Glutamatergic neuron (in vitro differentiated cells): Measurements from ENCODE around the gene SMAD3. TPM values are rescaled to one million over a fixed set of nuclear protein-coding genes. Genes with fewer than 3 reads are reported as not detected.

Experiments
- DNase-seq: peaks from one replicate; pipeline ENCODE4 v3.0.0; 2022
- H3K27ac Mint-ChIP-seq: one replicate; pipeline ENCODE4 v1.8.0; 2020; ENCODE audit warnings: mild to moderate bottlenecking, mixed read lengths, inconsistent platforms; ENCODE audit not compliant: unreplicated experiment
- H3K27me3 Mint-ChIP-seq: one replicate; pipeline ENCODE4 v1.8.0; 2020; ENCODE audit warnings: mild to moderate bottlenecking, moderate library complexity, mixed read lengths, inconsistent platforms; ENCODE audit not compliant: unreplicated experiment
- H3K36me3 Mint-ChIP-seq: one replicate; pipeline ENCODE4 v1.8.0; 2020; ENCODE audit warnings: mild to moderate bottlenecking, mixed read lengths, inconsistent platforms; ENCODE audit not compliant: unreplicated experiment
- H3K4me1 Mint-ChIP-seq: one replicate; pipeline ENCODE4 v1.8.0; 2020; ENCODE audit warnings: mild to moderate bottlenecking, low read depth, mixed read lengths, inconsistent platforms; ENCODE audit not compliant: unreplicated experiment
- H3K4me3 Mint-ChIP-seq: one replicate; pipeline ENCODE4 v1.8.0; 2020; ENCODE audit warnings: mild to moderate bottlenecking, mixed read lengths, inconsistent platforms; ENCODE audit not compliant: unreplicated experiment
- H3K9me3 Mint-ChIP-seq: one replicate; pipeline ENCODE4 v1.8.0; 2020; ENCODE audit warnings: mild to moderate bottlenecking, moderate library complexity, mixed read lengths, inconsistent platforms; ENCODE audit not compliant: unreplicated experiment
- CTCF ChIP-seq: fragments of 200-600 bp; sonication (generic); IDR thresholded peaks from one replicate; pipeline ENCODE4 v1.5.0; 2021; ENCODE audit not compliant: partially characterized antibody, unreplicated experiment
- total RNA-seq: library from RNA; stranded (reverse); fragmentation: NEBNext Ultra II Directional; extraction: Animal tissue kit (Norgen Biotek cat#: 25700); gene quantifications from one replicate; pipeline ENCODE4 v1.2.1, GENCODE V29; 2021; ENCODE audit not compliant: unreplicated experiment

SMAD3 gene
- total RNA-seq, 1 donor from 2014 or later: 5.0 TPM

DNA sequence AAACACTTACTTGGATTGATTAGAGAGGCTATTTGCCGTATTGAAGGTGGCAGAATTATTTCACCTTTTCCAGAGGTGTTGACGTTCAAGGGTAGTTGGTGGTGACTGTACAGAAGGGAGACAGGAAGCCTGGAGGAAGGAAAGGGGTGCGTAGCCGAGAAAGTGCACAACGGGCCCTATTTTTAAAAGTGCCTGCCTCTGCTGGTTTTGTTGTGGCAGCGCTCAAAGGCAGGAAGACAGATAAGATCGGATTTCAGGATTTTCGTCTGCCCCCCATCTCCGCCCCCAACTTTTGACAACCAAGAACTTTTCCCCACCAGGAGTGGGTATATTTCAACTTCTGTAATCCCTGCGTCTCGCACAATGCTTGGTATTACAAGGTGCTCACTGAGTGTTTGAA lies 38.5 kb downstream of the SMAD3 start:
- Mint-ChIP-seq H3K27ac (no peak overlapping the region), H3K9me3 (peaks cover 2% of the 10 kb centered on the region), H3K27me3 (no peaks in the 10 kb centered on the region), H3K4me1 (peaks cover 20% of the 10 kb centered on the region), H3K36me3 (no peaks in the 10 kb centered on the region), H3K4me3 (no peak overlapping the region)
- DNase-seq: no peak
- TF ChIP-seq CTCF: no peak

- no peaks in the 10 kb centered on the region for H3K36me3 Mint-ChIP-seq
- TF ChIP-seq CTCF: no peak
- no peak for DNase-seq
- peaks cover 2% of the 10 kb centered on the region for H3K9me3 Mint-ChIP-seq
- H3K4me3 Mint-ChIP-seq: no peak overlapping the region
- peaks cover 20% of the 10 kb centered on the region for H3K4me1 Mint-ChIP-seq
- no peak overlapping the region for H3K27ac Mint-ChIP-seq
- no peaks in the 10 kb centered on the region for H3K27me3 Mint-ChIP-seq
Observed at GRCh38 chr15:67104510-67104909, 39.1 kb downstream of the SMAD3 start.

DNA sequence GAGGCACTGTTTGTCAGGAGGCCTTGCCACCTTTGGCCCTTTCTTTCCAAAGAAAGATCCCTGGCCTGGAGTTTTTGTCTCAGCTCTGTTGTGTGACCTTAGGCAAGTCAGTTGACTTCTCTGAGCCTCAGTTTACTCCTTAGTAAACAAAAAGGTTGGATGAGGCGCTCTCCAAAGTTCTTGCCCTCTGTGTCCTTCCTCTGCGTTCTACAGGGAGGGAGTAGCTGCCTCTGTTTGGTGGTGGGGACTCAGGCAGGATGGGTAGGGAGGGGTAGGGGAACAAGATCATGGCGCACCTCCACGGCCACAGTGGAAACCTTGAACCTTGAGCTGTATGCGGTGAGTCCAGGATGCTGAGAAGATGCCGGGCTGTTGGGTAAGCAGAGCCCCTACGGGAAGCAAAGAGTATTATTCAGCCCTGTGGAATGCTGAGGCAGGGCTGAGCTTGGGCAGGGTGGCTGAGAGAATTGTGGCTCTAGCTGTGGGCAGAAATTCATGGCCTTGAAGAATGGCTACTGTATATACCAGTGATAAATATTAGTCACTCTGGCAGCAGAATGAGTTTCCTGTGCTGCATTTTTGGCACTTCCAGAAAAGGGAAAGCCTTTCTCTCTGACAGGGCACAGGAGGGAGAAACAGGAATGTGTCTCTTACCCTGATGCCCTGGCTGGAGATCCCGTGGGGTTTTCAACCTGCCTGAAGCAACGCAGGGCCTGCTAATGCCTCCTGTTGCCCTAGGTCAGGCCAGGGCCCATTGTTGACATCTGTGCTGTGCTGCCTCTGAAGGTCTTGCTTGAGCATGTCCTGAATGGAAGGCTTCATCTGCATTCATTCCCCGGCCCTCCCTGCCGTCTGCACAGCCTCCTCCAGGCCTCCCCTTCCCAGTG lies 39.9 kb downstream of the SMAD3 start:
- Mint-ChIP-seq H3K4me3 (no peak overlapping the region), H3K36me3 (peaks cover 4% of the 10 kb centered on the region), H3K27me3 (no peaks in the 10 kb centered on the region), H3K4me1 (peaks cover 20% of the 10 kb centered on the region), H3K27ac (peak overlapping the region; percentile 25), H3K9me3 (peaks cover 2% of the 10 kb centered on the region)
- peak; percentile 43 for DNase-seq
- no peak for TF ChIP-seq CTCF

- TF ChIP-seq CTCF: no peak
- no peak for DNase-seq
- Mint-ChIP-seq H3K4me1 (peaks cover 20% of the 10 kb centered on the region), H3K27ac (peak overlapping the region; percentile 25), H3K36me3 (peaks cover 8% of the 10 kb centered on the region), H3K9me3 (peaks cover 2% of the 10 kb centered on the region), H3K4me3 (no peak overlapping the region), H3K27me3 (no peaks in the 10 kb centered on the region)
Observed at GRCh38 chr15:67105991-67106763, 40.8 kb downstream of the SMAD3 start.

GRCh38 chr15:67106764-67107013 lies 41.3 kb downstream of the SMAD3 start:
- peaks cover 13% of the 10 kb centered on the region for H3K36me3 Mint-ChIP-seq
- peak overlapping the region; percentile 1 for H3K27ac Mint-ChIP-seq
- TF ChIP-seq CTCF: no peak
- H3K4me1 Mint-ChIP-seq: peaks cover 20% of the 10 kb centered on the region
- peaks cover 4% of the 10 kb centered on the region for H3K9me3 Mint-ChIP-seq
- no peaks in the 10 kb centered on the region for H3K27me3 Mint-ChIP-seq
- no peak for DNase-seq
- no peak overlapping the region for H3K4me3 Mint-ChIP-seq
